GM18951 (cell line): Measurements from ENCODE around the gene HGD.

Source experiments
- POLR2A ChIP-seq: IDR thresholded peaks from 4 replicates; pipeline ENCODE4 v1.6.1; 2011; ENCODE audit warnings: mild to moderate bottlenecking; ENCODE audit not compliant: insufficient read length, insufficient read depth; ENCODE audit errors: extremely low read depth
- in situ Hi-C: fragments of 300-500 bp; cut with MboI; formaldehyde crosslinking; loops from one replicate; pipeline ENCODE4 v1.12.0; 2022; ENCODE audit warnings: low sequenced_read_pairs, mixed read lengths, inconsistent platforms; ENCODE audit not compliant: unreplicated experiment

Gene HGD

DNA sequence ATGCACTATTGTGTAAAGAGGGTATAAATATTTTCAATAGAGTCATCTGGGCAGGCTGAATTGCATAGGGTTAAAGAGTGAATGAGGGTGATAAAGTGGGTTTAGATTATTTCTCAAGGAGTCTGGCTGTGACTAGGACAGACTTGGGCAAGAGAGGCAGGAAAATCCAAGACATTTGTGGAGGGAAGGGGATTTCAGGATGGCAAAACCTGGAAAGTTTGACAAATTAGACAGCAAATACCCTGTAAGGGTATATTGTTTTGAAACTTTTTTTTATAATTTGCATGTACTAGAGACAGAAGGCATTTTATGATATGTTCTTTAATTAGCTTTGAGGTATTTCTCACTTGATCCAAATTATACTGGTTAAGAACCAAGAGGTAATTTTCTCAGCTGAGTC lies 17.1 kb downstream of the HGD start:
- TF ChIP-seq POLR2A: no peak
- in situ Hi-C loops: no loop called here

DNA sequence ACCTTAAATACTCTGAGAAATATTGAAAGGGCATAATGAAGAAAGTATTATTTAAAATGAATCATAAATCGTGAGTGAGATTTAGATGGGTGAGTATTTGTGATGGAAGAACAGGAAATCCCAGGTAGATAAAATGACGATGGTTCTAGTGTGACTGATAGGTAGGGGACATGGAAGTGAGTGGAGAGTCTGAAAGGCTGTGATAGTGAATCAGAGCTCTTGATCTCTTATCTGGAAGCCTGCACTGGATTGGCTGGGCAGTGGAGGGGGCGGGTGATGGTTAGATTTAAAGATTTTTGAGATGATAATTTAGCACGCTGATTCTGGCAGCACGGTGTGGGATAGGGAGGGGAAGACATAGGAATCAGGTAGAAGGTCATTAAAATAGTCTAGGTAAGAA lies 20.1 kb downstream of the HGD start:
- no peak for TF ChIP-seq POLR2A
- in situ Hi-C loops: no loop called here

DNA sequence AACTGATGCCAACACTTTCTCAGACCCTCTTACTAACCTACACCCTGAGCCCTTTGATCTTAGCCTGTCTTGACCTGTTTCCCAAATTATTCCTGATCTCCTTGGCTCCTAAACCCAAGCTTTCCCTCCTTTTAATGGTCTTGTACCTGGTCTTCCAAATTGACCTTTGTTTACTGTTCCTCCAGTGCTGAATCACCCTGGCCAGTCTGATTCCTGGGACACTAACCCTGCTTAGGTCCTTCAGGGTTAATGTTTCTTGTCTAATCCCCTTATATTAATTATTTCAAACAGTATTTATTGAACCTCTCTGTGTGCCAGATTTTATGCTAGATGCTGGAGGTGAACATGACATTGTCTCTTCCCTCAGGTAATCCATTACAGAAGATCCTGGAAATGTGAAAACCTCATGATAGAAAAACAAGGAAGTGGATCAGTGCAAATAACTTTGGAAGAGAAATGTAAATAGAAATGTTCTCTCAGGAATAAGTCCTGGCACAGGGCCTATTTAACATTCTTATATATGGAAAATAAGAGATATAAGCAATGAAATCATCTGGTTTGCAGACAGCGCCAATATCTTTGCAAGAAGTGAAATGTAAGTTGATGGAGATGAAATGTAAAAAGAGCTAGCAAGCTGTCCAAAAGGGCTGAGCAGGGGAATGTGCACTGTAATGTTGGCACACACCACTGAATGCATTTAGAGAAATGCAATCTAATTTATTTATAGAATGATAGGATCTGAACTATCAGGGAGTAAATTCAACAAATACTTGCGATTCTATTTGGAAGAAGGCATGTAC lies 20.7 kb downstream of the HGD start:
- no peak for TF ChIP-seq POLR2A
- in situ Hi-C loops: no loop called here

DNA sequence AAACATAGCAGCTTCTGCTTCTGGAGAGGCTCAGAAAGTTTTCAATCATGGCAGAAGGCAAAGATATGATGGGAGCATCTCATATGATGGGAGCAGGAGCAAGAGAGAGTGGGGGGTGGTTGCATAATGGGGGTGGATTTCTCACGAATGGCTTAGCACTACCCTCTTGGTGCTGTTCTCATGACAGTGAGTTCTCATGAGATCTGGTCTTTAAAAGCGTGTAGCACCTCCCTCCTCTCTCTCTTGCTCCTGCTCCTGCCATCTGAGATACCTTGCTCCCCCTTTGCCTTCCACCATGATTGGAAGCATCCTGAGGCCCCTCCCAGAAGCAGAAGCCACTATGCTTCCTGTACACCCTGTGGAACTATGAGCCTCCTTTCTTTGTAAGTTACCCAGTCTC lies 22.2 kb downstream of the HGD start:
- in situ Hi-C loops: no loop called here

DNA sequence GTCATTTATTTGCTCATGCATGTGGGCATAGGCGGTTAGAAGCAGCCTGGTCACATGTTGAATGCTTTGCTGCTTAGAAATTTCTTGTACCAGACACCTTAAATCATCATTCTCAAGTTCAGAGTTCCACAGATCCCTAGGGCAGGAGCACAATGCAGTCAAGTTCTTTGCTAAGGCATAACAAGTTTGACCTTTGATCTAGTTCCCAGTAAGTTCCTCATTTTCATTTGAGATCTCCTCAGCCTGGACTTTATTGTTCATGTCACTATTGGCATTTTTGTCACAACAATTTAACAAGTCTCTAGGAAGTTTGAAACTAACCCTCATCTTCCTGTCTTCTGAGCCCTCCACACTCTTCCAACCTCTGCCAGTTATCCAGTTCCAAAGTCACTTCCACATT lies 22.8 kb downstream of the HGD start:
- no peak for TF ChIP-seq POLR2A
- in situ Hi-C loops: no loop called here

More for the DNA sequence above, 22.2 kb downstream of the HGD start:
- TF ChIP-seq POLR2A: no peak

DNA sequence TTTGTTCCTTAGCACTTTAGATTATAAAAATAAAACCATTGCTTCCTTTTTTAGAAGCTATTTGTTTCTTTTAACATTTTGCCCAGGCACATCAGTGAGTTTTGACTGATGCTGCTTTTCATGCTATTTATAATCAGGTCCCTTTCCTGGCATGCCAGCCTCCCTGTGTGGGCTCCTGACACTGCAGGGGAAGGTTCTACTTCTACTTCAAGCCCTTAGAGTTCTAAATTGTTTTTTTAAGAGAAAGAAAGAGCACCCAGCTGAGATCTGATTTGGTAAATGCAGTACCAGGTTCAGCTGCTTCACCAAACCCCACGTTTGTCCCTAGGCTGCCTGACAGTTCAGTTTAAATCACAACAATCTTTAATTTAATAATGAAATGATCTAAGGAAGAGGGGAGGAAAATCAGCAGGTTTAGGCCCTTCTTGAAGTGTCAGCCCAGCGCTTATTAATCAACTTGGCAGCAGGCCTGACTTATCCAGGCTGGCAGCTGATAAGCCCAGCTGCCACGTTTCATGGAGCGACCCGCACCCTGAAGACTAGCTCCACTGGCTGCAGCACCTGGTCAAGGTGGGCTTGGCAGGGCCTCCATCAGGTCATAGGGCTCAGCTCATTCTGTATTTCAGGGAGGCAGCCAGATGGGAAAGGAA lies 29.0 kb downstream of the HGD start:
- in situ Hi-C loops: no loop called here

DNA sequence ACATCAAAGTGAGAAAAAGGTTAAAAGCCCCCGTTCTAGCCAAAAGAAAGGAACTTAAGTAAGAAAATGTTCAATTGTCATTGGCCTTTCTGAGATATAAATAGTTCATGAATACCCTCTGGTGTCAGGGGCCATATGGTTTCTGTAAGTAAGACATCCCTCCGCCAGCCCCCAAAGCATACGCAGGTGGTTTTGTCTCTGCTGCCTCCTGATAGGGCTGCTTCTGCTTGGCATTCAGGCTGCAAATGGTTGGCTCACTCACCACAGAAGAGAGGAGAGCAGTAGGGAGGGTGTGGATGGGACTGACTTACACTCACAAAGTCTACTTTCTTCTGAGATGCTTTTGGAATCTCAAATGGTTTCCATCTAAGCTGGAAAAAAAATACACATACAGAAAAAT lies 29.8 kb downstream of the HGD start:
- in situ Hi-C loops: no loop called here

More for the DNA sequence above, 29.0 kb downstream of the HGD start:
- TF ChIP-seq POLR2A: no peak

DNA sequence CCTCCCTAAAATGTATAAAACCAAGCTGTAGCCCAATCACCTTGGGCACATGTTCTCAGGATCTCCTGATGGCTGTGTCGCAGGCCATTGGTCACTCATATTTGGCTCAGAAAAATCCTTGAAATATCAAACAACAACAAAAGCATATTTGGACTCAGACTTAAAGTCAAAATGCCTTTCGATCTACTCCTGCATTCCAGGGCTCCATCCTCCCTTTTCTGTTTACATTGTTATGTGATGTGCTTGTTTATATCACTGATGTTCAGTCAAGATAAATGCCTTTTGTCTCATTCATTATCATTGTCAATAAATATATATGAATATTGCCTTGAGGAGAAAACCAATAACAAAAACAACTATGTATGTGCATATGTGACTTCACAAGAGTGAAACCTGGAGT lies 31.7 kb downstream of the HGD start:
- in situ Hi-C loops: no loop called here
- no peak for TF ChIP-seq POLR2A

More for the DNA sequence above, 29.8 kb downstream of the HGD start:
- no peak for TF ChIP-seq POLR2A

DNA sequence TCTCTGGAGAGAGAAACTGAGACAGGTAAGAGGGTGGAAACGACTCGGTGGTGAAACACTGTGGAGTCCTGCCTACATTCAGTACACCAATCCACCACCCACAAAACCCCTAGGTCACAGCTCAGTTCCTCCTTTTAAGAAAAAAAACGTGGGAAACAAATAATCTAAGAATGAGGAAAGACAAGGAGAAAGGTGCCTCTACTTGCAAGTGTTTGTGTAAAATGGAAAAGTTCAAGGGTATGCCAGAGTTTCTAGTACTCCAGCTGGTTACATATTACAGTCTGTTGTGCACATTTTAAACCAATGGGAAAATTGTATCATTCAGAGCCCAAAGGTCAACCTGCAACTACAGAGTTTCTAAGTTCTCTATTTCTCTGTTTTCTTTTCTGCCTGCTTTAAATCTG lies 32.2 kb downstream of the HGD start:
- no peak for TF ChIP-seq POLR2A
- in situ Hi-C loops: no loop called here

DNA sequence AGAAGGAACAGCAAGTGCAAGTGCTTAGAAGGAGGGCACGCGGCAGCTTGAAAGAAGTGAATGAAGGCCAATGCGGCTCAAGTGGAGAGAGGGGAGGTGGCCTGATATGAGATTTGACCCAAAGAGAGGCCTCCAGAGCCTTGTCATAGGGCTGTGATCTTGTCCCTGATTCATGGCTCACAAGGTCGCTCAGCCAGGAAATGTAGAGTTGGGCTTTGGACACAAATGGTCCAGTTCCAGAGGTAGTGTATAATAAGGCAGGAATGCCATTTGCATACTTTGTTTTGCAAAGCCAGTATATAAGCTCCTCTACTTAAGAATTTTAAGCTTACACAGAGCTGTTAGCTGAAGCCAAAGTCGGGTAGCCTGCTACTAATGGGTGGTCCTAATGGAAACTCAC lies 33.7 kb downstream of the HGD start:
- in situ Hi-C loops: no loop called here
- no peak for TF ChIP-seq POLR2A

DNA sequence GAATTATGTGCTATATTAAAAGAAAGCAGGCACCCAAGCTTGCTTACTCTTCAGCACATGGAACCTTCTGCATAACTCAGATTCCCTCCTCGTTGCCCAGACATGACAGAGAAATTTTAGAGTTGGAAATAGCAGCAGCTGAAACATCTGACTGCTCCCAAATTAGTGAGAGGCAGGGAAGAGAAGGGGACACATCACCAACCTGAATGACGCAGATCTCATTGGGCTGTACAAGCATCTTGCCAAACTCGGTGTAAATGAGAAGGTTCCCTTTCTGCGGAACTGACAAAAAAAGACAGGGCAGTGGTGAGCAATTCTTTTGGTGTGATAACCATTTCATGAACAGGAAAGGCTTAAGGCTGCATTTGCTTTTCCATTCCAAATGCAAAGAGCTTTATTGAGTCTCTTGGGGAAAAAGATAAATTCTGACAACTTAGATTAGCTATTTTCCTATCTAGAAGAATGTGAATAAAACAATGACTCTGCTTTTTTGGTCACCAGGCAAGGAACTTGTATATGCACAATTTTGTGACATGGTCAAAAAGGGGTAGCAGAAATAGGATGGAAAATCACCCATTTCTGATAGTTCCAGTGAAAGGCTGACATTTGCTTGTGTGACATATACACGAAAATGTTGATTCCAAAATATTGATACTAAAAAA lies 35.1 kb downstream of the HGD start:
- no peak for TF ChIP-seq POLR2A
- in situ Hi-C loops: no loop called here

DNA sequence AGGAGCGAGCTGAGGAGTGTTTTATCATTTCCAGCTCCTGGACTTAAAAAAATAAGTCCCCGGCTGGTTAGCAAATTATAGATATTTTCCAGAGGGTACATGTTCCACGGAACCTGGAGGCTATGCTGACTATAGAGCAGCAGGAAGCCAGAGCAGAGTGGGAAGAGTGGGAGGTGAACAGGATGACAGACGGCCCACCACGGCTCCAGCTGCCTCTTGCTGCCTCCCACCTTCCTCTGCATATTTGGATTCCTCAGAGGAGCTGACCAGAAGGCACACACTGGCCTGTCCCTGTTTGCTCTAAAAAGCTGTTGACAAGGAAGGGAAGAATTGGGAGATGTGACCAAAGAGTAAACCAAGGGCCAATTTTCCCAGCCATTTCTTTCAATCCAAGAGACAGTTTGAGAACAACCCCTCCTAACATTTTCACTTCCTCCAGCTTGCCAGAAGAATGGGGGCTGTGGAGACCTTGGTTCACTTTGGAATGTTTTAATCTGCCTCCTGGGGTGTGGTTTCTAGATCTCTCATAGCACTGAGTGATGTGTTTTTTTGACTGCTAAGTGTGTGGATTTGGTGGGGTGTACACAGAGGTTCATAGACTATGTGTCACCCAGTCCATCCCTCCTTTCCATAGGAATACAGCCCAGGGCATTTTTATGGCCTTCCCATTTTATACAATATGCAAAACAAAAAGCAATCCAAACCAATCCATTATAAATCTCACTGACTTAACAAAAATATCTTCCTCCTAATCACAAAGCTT lies 36.8 kb downstream of the HGD start:
- in situ Hi-C loops: no loop called here

DNA sequence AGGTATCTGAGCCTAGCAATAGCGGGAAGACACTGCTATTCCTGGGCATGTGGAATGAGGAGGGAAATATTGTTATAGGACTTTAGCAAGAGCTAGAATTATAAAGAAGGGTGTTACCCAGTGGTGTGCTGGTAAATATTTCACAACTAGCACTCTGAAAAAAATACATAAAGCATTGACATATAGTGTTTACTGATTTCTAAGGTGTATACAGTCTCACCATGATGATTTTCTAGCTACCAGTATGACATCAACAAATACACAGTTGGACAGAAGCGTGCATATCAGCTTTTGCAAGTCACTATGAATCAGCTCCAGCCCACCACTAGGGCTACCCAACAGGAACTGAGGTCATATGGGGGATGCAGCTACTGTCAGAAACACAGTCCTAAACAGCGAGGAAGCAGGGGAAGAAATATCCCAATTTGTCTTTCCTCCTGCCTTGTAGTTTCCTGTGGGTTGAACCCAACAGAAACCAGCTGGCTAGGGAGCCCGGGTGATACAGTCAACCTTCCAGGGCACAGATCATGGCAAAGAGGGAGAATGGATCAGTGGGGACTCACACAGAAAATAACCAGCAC lies 39.6 kb downstream of the HGD start:
- in situ Hi-C loops: no loop called here

More for the DNA sequence above, 36.8 kb downstream of the HGD start:
- TF ChIP-seq POLR2A: no peak

More for the DNA sequence above, 39.6 kb downstream of the HGD start:
- TF ChIP-seq POLR2A: no peak
